LHCN-M2 (cell line): Measurements from ENCODE around the gene LDLRAD3. TPM values are rescaled to one million over a fixed set of nuclear protein-coding genes. Genes with fewer than 3 reads are reported as not detected.

Source experiments
- DNase-seq: peaks from one replicate; pipeline ENCODE4 v3.0.0-alpha.2; 2012; ENCODE audit warnings: low read depth
- total RNA-seq: library from RNA; depleted of rRNA; stranded (reverse); fragments of >200 nt; gene quantifications from 2 replicates; pipeline ENCODE4 v1.2.3, GENCODE V29; 2014

The LDLRAD3 gene
- total RNA-seq, 1 experiment from 2014 or later, result 44.3 TPM

GRCh38 chr11:36046932-36047331, 103.1 kb downstream of the LDLRAD3 start:
- no peak for DNase-seq

GRCh38 chr11:36047344-36047743, 103.5 kb downstream of the LDLRAD3 start:
- DNase-seq, result no peak

- DNase-seq, result no peak
These were observed 104.8 kb downstream of the LDLRAD3 start for GRCh38 chr11:36048496-36049247.

- no peak for DNase-seq
These were observed 107.6 kb downstream of the LDLRAD3 start for GRCh38 chr11:36051235-36052144.

GRCh38 chr11:36053281-36053680, 109.4 kb downstream of the LDLRAD3 start:
- no peak for DNase-seq

GRCh38 chr11:36053862-36054261, 110.0 kb downstream of the LDLRAD3 start:
- no peak for DNase-seq

GRCh38 chr11:36054628-36055027, 110.8 kb downstream of the LDLRAD3 start:
- no peak for DNase-seq

GRCh38 chr11:36056160-36056751, 112.4 kb downstream of the LDLRAD3 start:
- DNase-seq, result peak; percentile 43

- DNase-seq, result peak; percentile 50
These were observed 113.6 kb downstream of the LDLRAD3 start for GRCh38 chr11:36057379-36058042.

- DNase-seq, result no peak
These were observed 115.8 kb downstream of the LDLRAD3 start for GRCh38 chr11:36059660-36060059.

GRCh38 chr11:36060926-36061325, 117.1 kb downstream of the LDLRAD3 start:
- DNase-seq, result no peak

GRCh38 chr11:36061471-36061870, 117.6 kb downstream of the LDLRAD3 start:
- no peak for DNase-seq

- DNase-seq, result no peak
These were observed 119.0 kb downstream of the LDLRAD3 start for GRCh38 chr11:36062796-36063365.

- DNase-seq, result peak; percentile 29
These were observed 121.6 kb downstream of the LDLRAD3 start for GRCh38 chr11:36065436-36065835.

- DNase-seq, result no peak
These were observed 123.0 kb downstream of the LDLRAD3 start for GRCh38 chr11:36066891-36067290.

GRCh38 chr11:36069576-36070212, 125.8 kb downstream of the LDLRAD3 start:
- no peak for DNase-seq

GRCh38 chr11:36070213-36070953, 126.5 kb downstream of the LDLRAD3 start:
- DNase-seq, result no peak

GRCh38 chr11:36070954-36071330, 127.1 kb downstream of the LDLRAD3 start:
- DNase-seq, result no peak

GRCh38 chr11:36071917-36072500, 128.1 kb downstream of the LDLRAD3 start:
- DNase-seq, result no peak
